RWPE2 (cell line): ENCODE results near the gene DDC.

Source experiments
- ATAC-seq: fragments of 200-7000 bp; cut with Tn5 transposase; 3 replicates; pipeline ENCODE4 v1.9.1; 2021; ENCODE audit warnings: low read depth
- DNase-seq: peaks from one replicate; pipeline ENCODE4 v3.0.0-alpha.2; 2020; ENCODE audit warnings: low spot score
- H3K27ac ChIP-seq: fragments of 450-650 bp; 2 replicates; pipeline ENCODE4 v1.5.1; 2017; ENCODE audit warnings: mild to moderate bottlenecking; ENCODE audit not compliant: poor library complexity, severe bottlenecking
- H3K27me3 ChIP-seq: fragments of 250-450 bp; sonication (Bioruptor Pico); 2 replicates; pipeline ENCODE4 v1.5.1; 2021; ENCODE audit warnings: mild to moderate bottlenecking, moderate library complexity; ENCODE audit not compliant: insufficient read depth, poor library complexity, severe bottlenecking
- H3K36me3 ChIP-seq: fragments of 250-450 bp; sonication (Bioruptor Pico); 2 replicates; pipeline ENCODE4 v1.5.1; 2020; ENCODE audit warnings: low read depth, mild to moderate bottlenecking, moderate library complexity
- H3K4me1 ChIP-seq: fragments of 250-450 bp; sonication (Bioruptor Pico); 2 replicates; pipeline ENCODE4 v1.5.1; 2021; ENCODE audit warnings: mild to moderate bottlenecking, moderate library complexity; ENCODE audit not compliant: insufficient read depth, poor library complexity, severe bottlenecking
- H3K4me3 ChIP-seq: fragments of 250-450 bp; sonication (Bioruptor Pico); 2 replicates; pipeline ENCODE4 v1.5.1; 2021; ENCODE audit warnings: mild to moderate bottlenecking, moderate library complexity; ENCODE audit not compliant: severe bottlenecking
- H3K9me3 ChIP-seq: fragments of 250-450 bp; sonication (Bioruptor Pico); 2 replicates; pipeline ENCODE4 v1.5.1; 2021; ENCODE audit warnings: mild to moderate bottlenecking, moderate library complexity; ENCODE audit not compliant: severe bottlenecking
- TF ChIP-seq, protein P1 (sequence below): fragments of 450-650 bp; IDR thresholded peaks from one replicate; pipeline ENCODE4 v1.5.1; 2017; ENCODE audit warnings: mild to moderate bottlenecking, moderate library complexity; ENCODE audit not compliant: poor library complexity, severe bottlenecking

DDC gene

GRCh38 chr7:50428911-50429310 lies 136.3 kb downstream of the DDC start:
- ATAC-seq (no peak), DNase-seq (no peak)
- Histone ChIP-seq H3K36me3 (no peaks in the 10 kb centered on the region), H3K4me3 (no peak overlapping the region), H3K27ac (no peak overlapping the region), H3K27me3 (no peaks in the 10 kb centered on the region), H3K9me3 (no peaks in the 10 kb centered on the region), H3K4me1 (no peaks in the 10 kb centered on the region)
- TF ChIP-seq, protein P1, sequence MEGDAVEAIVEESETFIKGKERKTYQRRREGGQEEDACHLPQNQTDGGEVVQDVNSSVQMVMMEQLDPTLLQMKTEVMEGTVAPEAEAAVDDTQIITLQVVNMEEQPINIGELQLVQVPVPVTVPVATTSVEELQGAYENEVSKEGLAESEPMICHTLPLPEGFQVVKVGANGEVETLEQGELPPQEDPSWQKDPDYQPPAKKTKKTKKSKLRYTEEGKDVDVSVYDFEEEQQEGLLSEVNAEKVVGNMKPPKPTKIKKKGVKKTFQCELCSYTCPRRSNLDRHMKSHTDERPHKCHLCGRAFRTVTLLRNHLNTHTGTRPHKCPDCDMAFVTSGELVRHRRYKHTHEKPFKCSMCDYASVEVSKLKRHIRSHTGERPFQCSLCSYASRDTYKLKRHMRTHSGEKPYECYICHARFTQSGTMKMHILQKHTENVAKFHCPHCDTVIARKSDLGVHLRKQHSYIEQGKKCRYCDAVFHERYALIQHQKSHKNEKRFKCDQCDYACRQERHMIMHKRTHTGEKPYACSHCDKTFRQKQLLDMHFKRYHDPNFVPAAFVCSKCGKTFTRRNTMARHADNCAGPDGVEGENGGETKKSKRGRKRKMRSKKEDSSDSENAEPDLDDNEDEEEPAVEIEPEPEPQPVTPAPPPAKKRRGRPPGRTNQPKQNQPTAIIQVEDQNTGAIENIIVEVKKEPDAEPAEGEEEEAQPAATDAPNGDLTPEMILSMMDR = no peak

DNA sequence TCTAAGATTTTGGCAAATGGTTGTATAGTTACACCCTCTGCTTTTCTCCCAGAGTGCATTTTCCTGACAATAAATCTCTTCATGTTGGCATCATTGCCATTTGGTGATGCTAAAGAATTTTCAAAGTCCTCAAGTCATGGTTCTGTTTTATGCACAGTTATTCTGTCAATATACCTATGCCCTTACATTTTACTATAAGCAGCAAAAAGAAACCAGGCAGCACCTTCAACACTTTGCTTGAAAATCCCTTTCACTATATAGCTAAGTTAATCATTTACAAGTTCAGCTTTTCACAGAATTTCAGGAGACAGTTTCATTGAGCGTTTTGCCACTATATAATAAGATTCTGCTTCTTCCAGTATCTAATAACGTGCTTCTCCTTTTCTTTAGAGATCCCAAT lies 137.7 kb downstream of the DDC start:
- DNase-seq (no peak), ATAC-seq (no peak)
- Histone ChIP-seq H3K4me1 (no peaks in the 10 kb centered on the region), H3K27me3 (no peaks in the 10 kb centered on the region), H3K27ac (no peak overlapping the region), H3K4me3 (no peak overlapping the region), H3K9me3 (no peaks in the 10 kb centered on the region), H3K36me3 (no peaks in the 10 kb centered on the region)
- TF ChIP-seq, protein P1 = no peak

GRCh38 chr7:50426280-50427045 lies 138.7 kb downstream of the DDC start:
- no peak for DNase-seq
- Histone ChIP-seq H3K4me3 (no peak overlapping the region), H3K36me3 (no peaks in the 10 kb centered on the region), H3K27me3 (no peaks in the 10 kb centered on the region), H3K4me1 (no peaks in the 10 kb centered on the region), H3K9me3 (no peaks in the 10 kb centered on the region), H3K27ac (no peak overlapping the region)
- TF ChIP-seq, protein P1 = no peak
- ATAC-seq = no peak

- H3K27me3 ChIP-seq = no peaks in the 10 kb centered on the region
- no peaks in the 10 kb centered on the region for H3K4me1 ChIP-seq
- no peaks in the 10 kb centered on the region for H3K9me3 ChIP-seq
- no peak overlapping the region for H3K4me3 ChIP-seq
- ATAC-seq (no peak), DNase-seq (no peak)
- TF ChIP-seq, protein P1 = no peak
- H3K36me3 ChIP-seq = no peaks in the 10 kb centered on the region
- no peak overlapping the region for H3K27ac ChIP-seq
Measured at GRCh38 chr7:50425318-50425717, 139.9 kb downstream of the DDC start.

DNA sequence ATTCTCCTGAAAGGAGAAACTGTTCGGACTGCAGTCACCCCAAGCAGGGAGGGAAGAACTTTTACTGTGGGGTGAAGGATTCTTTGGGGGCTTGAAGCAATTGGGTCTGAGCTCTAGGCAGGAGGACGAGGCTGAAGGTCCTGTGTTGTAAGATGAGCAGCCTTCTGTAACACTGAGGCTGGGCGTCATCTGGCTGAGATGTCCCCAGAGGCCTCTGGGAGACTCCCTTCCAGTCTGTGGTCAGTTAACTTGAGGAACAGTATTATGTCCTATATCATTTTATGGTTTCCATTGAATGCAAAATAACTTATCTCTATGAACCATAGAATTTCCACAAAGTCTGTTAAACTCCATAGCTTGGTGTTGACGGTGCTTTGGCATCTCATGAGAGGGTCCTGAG lies 141.3 kb downstream of the DDC start:
- H3K27ac ChIP-seq = no peak overlapping the region
- no peak overlapping the region for H3K4me3 ChIP-seq
- DNase-seq = no peak
- H3K36me3 ChIP-seq = no peaks in the 10 kb centered on the region
- H3K9me3 ChIP-seq = no peaks in the 10 kb centered on the region
- H3K27me3 ChIP-seq = no peaks in the 10 kb centered on the region
- no peaks in the 10 kb centered on the region for H3K4me1 ChIP-seq
- ATAC-seq = no peak
- TF ChIP-seq, protein P1 = no peak
